HG02763 (cell line): ENCODE results near the gene ALKBH8.
"Not testable (repeated sequence)": the region's sequence is repeated elsewhere in the genome, so short reads cannot be mapped to it uniquely, and the experiment has no call there.

Source experiments
- ATAC-seq: cut with Tn5 transposase; IDR thresholded peaks from one replicate; pipeline ENCODE4 v1.9.1; 2021; ENCODE audit warnings: mild to moderate bottlenecking, moderate library complexity; ENCODE audit not compliant: unreplicated experiment

ALKBH8 gene

GRCh38 chr11:107508201-107508857 lies 57.2 kb downstream of the ALKBH8 start:
- ATAC-seq = no peak

GRCh38 chr11:107505647-107506225 lies 59.8 kb downstream of the ALKBH8 start:
- no peak for ATAC-seq

- no peak for ATAC-seq
Observed at GRCh38 chr11:107504981-107505380, 60.6 kb downstream of the ALKBH8 start.

DNA sequence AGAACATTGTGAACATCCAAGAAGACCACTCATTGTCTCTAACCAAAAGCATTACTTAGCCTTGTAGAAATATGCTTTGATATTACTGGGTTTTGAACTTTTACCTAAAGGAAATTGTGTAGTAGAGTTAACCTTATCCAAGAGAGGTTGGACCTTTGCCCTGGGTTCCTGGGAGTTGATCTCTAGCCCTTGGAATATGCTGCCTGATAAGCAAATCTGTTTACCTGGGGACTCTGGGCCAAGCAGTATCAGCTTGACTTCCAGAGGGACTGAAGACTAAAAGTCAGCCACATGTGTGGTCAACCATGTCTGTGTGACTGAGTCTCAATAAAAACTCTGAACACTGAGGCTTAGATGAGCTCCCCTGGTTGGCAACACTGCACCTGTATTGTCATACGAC lies 63.8 kb downstream of the ALKBH8 start:
- ATAC-seq = no peak

- not testable (repeated sequence) for ATAC-seq
Observed at GRCh38 chr11:107497371-107497770, 68.2 kb downstream of the ALKBH8 start.

- ATAC-seq = no peak
Observed at GRCh38 chr11:107496011-107496410, 69.5 kb downstream of the ALKBH8 start.

GRCh38 chr11:107494055-107494454 lies 71.5 kb downstream of the ALKBH8 start:
- ATAC-seq = no peak

DNA sequence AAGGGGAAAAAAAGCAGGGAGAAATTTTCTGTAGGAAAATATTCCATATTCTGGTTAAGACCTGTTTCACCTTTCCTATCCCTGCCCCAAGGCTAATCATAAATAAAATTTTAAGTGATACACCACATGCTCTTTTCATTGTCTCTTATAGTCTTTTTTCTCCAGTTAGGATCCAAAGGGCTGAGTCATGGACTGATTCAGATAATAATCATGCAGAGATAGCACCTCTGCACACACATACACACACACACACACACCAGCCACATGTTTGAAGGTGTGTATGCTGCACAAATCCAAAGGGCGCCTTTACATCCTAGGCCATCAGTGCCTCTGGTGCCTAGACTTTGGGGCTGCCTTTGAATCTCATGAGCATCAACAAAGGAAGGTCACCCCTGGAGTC lies 72.4 kb downstream of the ALKBH8 start:
- no peak for ATAC-seq

- ATAC-seq = no peak
Observed at GRCh38 chr11:107490836-107491235, 74.7 kb downstream of the ALKBH8 start.

DNA sequence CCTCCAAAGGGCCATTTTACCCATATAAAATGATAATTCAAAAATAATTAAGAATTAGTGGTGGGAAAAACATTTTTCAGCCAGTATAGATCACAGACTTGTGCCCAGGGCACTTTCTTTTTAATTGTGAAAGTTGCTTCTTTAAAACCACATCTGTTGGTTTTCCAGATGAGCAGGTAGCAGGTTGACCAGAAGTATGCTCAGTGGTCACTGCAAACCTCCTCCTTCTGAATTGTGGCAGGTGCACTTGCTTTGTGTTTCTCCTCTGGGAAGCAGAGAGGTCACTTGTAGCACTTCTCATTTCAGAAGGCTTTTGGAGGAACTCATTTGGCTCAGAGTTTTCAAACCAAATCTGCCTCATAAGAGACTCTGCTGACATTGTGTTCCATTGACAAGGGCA lies 83.3 kb downstream of the ALKBH8 start:
- ATAC-seq = no peak

- no peak for ATAC-seq
Observed at GRCh38 chr11:107478922-107479321, 86.6 kb downstream of the ALKBH8 start.

DNA sequence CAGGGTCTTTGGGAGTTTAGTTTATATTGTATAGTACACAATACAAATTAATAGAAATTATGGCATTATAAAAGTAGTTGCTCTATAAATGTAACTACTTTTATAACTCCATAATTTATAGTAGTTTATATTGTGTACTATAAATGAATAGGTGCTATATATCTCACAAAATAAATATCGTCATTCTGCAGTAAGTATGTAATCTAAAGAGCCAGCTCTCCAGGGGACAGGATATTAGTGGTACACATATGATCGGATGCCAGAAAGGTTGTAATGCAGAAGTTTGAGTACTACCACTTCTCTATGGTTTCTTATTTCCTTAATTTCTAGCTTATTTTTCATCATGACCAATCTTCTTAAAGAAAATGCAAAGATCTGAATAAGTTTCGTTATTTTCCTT lies 87.7 kb downstream of the ALKBH8 start:
- ATAC-seq = no peak

- no peak for ATAC-seq
Observed at GRCh38 chr11:107473792-107474191, 91.7 kb downstream of the ALKBH8 start.

DNA sequence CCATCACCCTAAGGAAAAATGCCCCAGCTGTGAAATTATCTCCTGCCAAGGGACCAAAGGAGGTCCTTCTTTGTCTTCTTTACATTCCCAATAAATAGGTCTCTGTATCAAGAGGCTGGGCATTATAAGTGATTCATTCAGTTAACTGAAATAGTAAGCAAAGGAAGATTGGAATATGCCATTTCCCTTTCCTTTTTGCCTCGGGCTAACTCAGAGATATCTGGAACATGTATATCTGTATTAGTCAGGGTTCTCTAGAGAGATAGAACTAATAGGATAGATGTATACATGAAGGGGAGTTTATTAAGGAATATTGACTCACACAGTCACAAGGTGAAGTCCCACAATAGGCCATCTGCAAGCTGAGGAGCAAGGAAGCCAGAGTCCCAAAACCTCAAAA lies 92.6 kb downstream of the ALKBH8 start:
- ATAC-seq = no peak

- ATAC-seq = no peak
Observed at GRCh38 chr11:107468596-107468995, 96.9 kb downstream of the ALKBH8 start.

DNA sequence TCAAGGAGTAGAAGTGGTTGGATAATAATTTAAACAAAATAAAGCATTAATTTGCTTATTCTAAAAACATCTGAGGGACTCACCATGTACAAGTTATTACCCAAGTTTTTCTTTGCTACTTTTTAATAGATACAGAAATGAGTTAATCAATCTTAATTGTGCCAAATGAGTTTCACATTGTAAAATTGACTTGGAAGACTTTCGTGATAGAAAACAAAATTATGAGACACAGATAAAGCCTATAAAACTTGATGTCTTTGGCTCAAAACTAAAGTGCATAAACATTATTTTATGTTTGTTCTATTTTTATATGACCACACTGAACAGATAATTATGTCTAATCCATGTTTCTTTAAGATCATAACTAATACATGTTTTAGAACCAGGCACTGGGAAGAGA lies 97.8 kb downstream of the ALKBH8 start:
- no peak for ATAC-seq

- ATAC-seq = not testable (repeated sequence)
Observed at GRCh38 chr11:107466275-107466866, 99.2 kb downstream of the ALKBH8 start.

DNA sequence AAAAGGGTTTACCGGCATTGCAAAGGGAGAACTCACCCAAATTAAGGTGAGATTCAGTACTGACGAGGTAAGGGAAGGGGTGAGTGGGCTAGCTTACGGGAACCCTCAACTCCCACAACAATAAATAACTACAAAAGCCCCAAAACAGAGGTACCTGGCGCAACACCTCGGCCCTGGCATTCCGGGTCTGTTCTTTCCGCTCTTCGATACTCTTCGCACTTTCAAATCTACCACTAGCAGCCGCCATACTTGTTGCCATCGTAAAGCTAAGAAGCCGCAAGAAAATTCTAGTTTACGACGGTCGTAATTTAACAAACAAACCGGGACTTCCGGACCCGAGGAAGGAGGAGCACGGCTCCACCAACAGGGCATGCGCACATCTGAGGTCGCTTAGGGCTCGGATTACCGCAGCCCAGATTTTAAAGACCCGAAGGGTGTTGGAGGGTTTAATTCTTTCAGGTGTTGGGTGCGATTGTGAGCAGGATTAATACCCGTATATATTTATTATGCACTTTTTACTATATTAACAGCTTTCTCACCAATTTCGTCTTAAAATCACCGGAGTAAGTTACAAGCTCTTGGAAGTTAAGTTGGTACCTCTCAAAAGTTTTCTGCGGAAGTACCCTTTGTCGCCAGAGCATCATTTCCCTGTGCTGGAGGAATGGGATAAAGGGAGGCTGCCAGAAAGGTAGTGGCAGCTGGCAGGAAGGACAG lies 107.8 kb downstream of the ALKBH8 start, which contains the start of gene CWF19L2:
CWF19L2 (minus strand) TSS at position 268 of the 714 bp plus-strand sequence; CDS start at position 259, 9 bp downstream.
- ATAC-seq = peak; percentile 97

DNA sequence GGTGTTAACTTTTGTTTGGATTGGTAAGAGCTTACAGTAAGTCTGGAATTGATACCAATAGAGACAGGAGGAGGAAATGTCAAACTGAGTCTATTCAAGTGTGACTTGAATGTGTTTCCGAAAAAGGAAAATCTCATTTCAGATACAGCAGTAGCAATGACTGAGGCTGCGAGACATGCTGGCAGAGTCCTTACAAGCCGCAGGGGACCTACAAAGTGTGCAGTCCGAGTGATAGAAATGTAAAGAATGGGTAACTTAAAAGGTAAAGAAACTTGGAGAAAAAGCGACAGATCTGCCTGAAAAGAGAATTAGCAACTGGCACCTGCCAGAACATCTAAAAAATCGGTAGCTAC lies 108.4 kb downstream of the ALKBH8 start:
- ATAC-seq = peak; percentile 34

DNA sequence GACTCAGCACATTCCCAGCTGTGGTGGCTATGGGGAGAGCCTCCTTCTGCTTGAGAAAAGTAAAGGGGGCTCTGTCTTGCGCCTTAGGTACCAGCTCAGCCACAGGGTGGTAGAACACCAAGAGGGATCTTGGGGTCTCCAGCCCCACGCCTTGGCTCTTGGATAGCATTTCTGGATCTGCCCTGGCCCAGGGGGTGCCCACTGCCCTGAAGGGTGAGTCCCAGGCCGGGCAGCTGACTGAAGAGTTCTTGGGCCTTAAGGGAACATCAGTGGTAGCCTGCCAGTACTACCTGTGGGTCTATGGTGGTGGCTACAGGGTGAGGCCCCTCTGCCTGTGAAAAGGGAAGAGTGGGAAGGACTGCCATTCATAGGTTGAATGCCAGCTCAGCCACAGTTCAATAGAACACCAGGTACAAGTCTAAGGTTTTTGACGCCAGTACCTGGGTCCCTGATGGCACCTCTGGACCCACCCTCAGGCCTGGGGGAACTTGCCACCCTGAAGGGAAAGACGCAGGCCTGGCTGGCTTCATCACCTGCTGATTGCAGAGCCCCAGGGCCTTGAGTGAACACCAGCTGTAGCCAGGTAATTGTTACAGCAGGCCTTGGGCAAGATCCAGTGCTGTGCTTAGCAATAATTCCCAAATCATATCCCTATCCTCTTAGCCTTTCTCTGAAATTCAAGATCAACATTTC lies 111.8 kb downstream of the ALKBH8 start:
- no peak for ATAC-seq
